GM23338 (cell line): ENCODE data around the gene BAX. TPM values are rescaled to one million over a fixed set of nuclear protein-coding genes. Genes with fewer than 3 reads are reported as not detected.

Experiments used
- ATAC-seq: fragments of 200-7000 bp; cut with Tn5 transposase; 3 replicates; pipeline ENCODE4 v1.9.1; 2020
- DNase-seq: peaks from one replicate; pipeline ENCODE4 v3.0.0-alpha.2; 2015; ENCODE audit warnings: low spot score
- H2AFZ ChIP-seq: fragments of 200-600 bp; sonication (generic); 2 replicates; pipeline ENCODE4 v1.8.0; 2016; ENCODE audit warnings: antibody characterized with exemption, mild to moderate bottlenecking, moderate library complexity
- H3F3A ChIP-seq: fragments of 200-600 bp; sonication (generic); replicated peaks from 2 replicates; pipeline ENCODE4 v1.8.0; 2017; ENCODE audit warnings: antibody characterized with exemption, mixed run types, low read depth
- H3K27ac ChIP-seq: fragments of 200-600 bp; sonication (generic); 2 replicates; pipeline ENCODE4 v1.6.1; 2016; ENCODE audit warnings: low read depth
- H3K27me3 ChIP-seq: fragments of 200-600 bp; sonication (generic); 2 replicates; pipeline ENCODE4 v1.8.0; 2016; ENCODE audit warnings: mild to moderate bottlenecking, mixed run types, moderate library complexity; ENCODE audit not compliant: insufficient read depth
- H3K36me3 ChIP-seq: fragments of 200-600 bp; sonication (generic); 2 replicates; pipeline ENCODE4 v1.8.0; 2016; ENCODE audit warnings: mild to moderate bottlenecking; ENCODE audit not compliant: insufficient read depth
- H3K4me1 ChIP-seq: fragments of 200-600 bp; sonication (generic); 2 replicates; pipeline ENCODE4 v1.8.0; 2016; ENCODE audit warnings: mild to moderate bottlenecking, moderate library complexity; ENCODE audit not compliant: insufficient read depth
- H3K4me2 ChIP-seq: fragments of 200-600 bp; sonication (generic); 2 replicates; pipeline ENCODE4 v1.7.1; 2017; ENCODE audit warnings: mixed run types
- H3K4me3 ChIP-seq: fragments of 200-600 bp; sonication (generic); 2 replicates; pipeline ENCODE4 v1.6.1; 2016; ENCODE audit warnings: mixed run types
- H3K79me2 ChIP-seq: fragments of 200-600 bp; sonication (generic); replicated peaks from 2 replicates; pipeline ENCODE4 v1.8.0; 2017; ENCODE audit warnings: mild to moderate bottlenecking; ENCODE audit not compliant: insufficient read depth
- H3K9me2 ChIP-seq: fragments of 200-600 bp; sonication (generic); 2 replicates; pipeline ENCODE4 v1.8.0; 2017; ENCODE audit not compliant: insufficient read depth
- H4K20me1 ChIP-seq: fragments of 200-600 bp; sonication (generic); replicated peaks from 2 replicates; pipeline ENCODE4 v1.8.0; 2017; ENCODE audit warnings: mild to moderate bottlenecking; ENCODE audit not compliant: insufficient read depth
- H3K27ac Mint-ChIP-seq: 2 replicates; pipeline ENCODE4 v1.8.0; 2020; ENCODE audit warnings: inconsistent platforms, mild to moderate bottlenecking, moderate library complexity, mixed read lengths
- H3K27me3 Mint-ChIP-seq: 3 replicates; pipeline ENCODE4 v1.8.0; 2022; ENCODE audit warnings: low read depth, mild to moderate bottlenecking, moderate library complexity, mixed read lengths, inconsistent platforms; ENCODE audit not compliant: insufficient read depth, poor library complexity
- H3K36me3 Mint-ChIP-seq: 3 replicates; pipeline ENCODE4 v1.8.0; 2021; ENCODE audit warnings: low read depth, mild to moderate bottlenecking, inconsistent platforms, moderate library complexity, mixed read lengths
- H3K4me1 Mint-ChIP-seq: 3 replicates; pipeline ENCODE4 v1.8.0; 2020; ENCODE audit warnings: mild to moderate bottlenecking, inconsistent platforms, mixed read lengths
- H3K4me3 Mint-ChIP-seq: 3 replicates; pipeline ENCODE4 v1.8.0; 2021; ENCODE audit warnings: moderate library complexity, mild to moderate bottlenecking, inconsistent platforms, mixed read lengths
- H3K9me3 Mint-ChIP-seq: 3 replicates; pipeline ENCODE4 v1.8.0; 2020; ENCODE audit warnings: moderate library complexity, mild to moderate bottlenecking, inconsistent platforms, mixed read lengths
- CREB1 ChIP-seq: fragments of 250-450 bp; sonication (Bioruptor Pico); IDR thresholded peaks from 2 replicates; pipeline ENCODE4 v1.5.0; 2020; ENCODE audit warnings: low read depth, mild to moderate bottlenecking, moderate library complexity
- CTCF ChIP-seq, 2 experiments: fragments of 200-600 bp in 1 of 2; sonication (generic) in 1 of 2; conservative IDR thresholded peaks; 2 replicates each; pipeline versions ENCODE4 v1.5.1 to v1.6.1; 2016 to 2017; ENCODE audit warnings: antibody characterized with exemption in 2 of 2, low read depth in 2 of 2, mild to moderate bottlenecking in 2 of 2, moderate library complexity in 1 of 2
- EZH2 ChIP-seq: fragments of 200-600 bp; sonication (generic); IDR thresholded peaks from one replicate; pipeline ENCODE4 v1.8.0; 2017; ENCODE audit warnings: antibody characterized with exemption, mild to moderate bottlenecking, low read depth; ENCODE audit not compliant: unreplicated experiment
- EZH2phosphoT487 ChIP-seq: fragments of 200-600 bp; sonication (generic); IDR thresholded peaks from one replicate; pipeline ENCODE4 v1.8.1; 2018; ENCODE audit warnings: antibody characterized with exemption; ENCODE audit not compliant: unreplicated experiment
- JUNB ChIP-seq: IDR thresholded peaks from one replicate; pipeline ENCODE4 v1.6.1; 2016; ENCODE audit warnings: antibody characterized with exemption; ENCODE audit not compliant: unreplicated experiment
- NANOG ChIP-seq: IDR thresholded peaks from 2 replicates; pipeline ENCODE4 v1.6.1; 2016; ENCODE audit warnings: antibody characterized with exemption, borderline replicate concordance
- POLR2AphosphoS5 ChIP-seq: IDR thresholded peaks from 2 replicates; pipeline ENCODE4 v1.6.1; 2016; ENCODE audit warnings: antibody characterized with exemption, low read depth
- REST ChIP-seq: IDR thresholded peaks from one replicate; pipeline ENCODE4 v1.6.1; 2018; ENCODE audit warnings: antibody characterized with exemption; ENCODE audit not compliant: unreplicated experiment
- STAT1 ChIP-seq: IDR thresholded peaks from one replicate; pipeline ENCODE4 v1.6.1; 2016; ENCODE audit warnings: antibody characterized with exemption; ENCODE audit not compliant: unreplicated experiment
- ZNF114 ChIP-seq: fragments of 250-450 bp; sonication (Bioruptor Pico); IDR thresholded peaks from 2 replicates; pipeline ENCODE4 v1.5.0; 2020; ENCODE audit warnings: mild to moderate bottlenecking, moderate library complexity
- ZNF331 ChIP-seq: fragments of 250-450 bp; sonication (Bioruptor Pico); IDR thresholded peaks from 2 replicates; pipeline ENCODE4 v1.5.0; 2020; ENCODE audit warnings: low read depth, mild to moderate bottlenecking, moderate library complexity
- polyA plus RNA-seq: library from polyadenylated mRNA; unstranded; fragments of >200 nt; fragmentation: Nextera tagmentation; extraction: Ambion mirVana; gene quantifications from 2 replicates; pipeline ENCODE4 v1.2.1, GENCODE V29; 2016
- total RNA-seq: library from RNA; depleted of rRNA; stranded (reverse); fragments of >200 nt; shearing (Covaris generic); gene quantifications from 2 replicates; pipeline ENCODE4 v1.2.3, GENCODE V29; 2014
- TF ChIP-seq, protein P1 (sequence below): IDR thresholded peaks from 2 replicates; pipeline ENCODE4 v1.6.1; 2016; ENCODE audit warnings: antibody characterized with exemption
- TF ChIP-seq, protein P2 (sequence below): fragments of 250-450 bp; sonication (Bioruptor Pico); IDR thresholded peaks from 2 replicates; pipeline ENCODE4 v1.5.0; 2020; ENCODE audit warnings: mild to moderate bottlenecking, moderate library complexity

Gene BAX
- total and polyA plus RNA-seq, 2 experiments from 2014 or later: 179 to 261 TPM

GRCh38 chr19:48926909-48927308 is 27.8 kb upstream of the BAX start:
- no peaks in the 10 kb centered on the region for H3K4me1 ChIP-seq
- Mint-ChIP-seq H3K27me3 (peaks cover 15% of the 10 kb centered on the region), H3K9me3 (no peaks in the 10 kb centered on the region), H3K27ac (no peak overlapping the region), H3K4me1 (no peaks in the 10 kb centered on the region), H3K4me3 (no peak overlapping the region), H3K36me3 (peaks cover 4% of the 10 kb centered on the region; the same call in 2 of the 3 replicates)
- TF ChIP-seq EZH2 (no peak), EZH2phosphoT487 (no peak), NANOG (no peak), ZNF331 (CRISPR knock-in tag) (no peak), JUNB (no peak), POLR2AphosphoS5 (no peak), CREB1 (CRISPR knock-in tag) (no peak), ZNF114 (no peak), CTCF (conservative IDR thresholded peaks at IDR 0.05; ENCODE audit: low read depth in 2 of 2) (no peak), STAT1 (no peak), REST (no peak)
- TF ChIP-seq, protein P1, sequence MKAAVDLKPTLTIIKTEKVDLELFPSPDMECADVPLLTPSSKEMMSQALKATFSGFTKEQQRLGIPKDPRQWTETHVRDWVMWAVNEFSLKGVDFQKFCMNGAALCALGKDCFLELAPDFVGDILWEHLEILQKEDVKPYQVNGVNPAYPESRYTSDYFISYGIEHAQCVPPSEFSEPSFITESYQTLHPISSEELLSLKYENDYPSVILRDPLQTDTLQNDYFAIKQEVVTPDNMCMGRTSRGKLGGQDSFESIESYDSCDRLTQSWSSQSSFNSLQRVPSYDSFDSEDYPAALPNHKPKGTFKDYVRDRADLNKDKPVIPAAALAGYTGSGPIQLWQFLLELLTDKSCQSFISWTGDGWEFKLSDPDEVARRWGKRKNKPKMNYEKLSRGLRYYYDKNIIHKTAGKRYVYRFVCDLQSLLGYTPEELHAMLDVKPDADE: no peak
- TF ChIP-seq, protein P2, sequence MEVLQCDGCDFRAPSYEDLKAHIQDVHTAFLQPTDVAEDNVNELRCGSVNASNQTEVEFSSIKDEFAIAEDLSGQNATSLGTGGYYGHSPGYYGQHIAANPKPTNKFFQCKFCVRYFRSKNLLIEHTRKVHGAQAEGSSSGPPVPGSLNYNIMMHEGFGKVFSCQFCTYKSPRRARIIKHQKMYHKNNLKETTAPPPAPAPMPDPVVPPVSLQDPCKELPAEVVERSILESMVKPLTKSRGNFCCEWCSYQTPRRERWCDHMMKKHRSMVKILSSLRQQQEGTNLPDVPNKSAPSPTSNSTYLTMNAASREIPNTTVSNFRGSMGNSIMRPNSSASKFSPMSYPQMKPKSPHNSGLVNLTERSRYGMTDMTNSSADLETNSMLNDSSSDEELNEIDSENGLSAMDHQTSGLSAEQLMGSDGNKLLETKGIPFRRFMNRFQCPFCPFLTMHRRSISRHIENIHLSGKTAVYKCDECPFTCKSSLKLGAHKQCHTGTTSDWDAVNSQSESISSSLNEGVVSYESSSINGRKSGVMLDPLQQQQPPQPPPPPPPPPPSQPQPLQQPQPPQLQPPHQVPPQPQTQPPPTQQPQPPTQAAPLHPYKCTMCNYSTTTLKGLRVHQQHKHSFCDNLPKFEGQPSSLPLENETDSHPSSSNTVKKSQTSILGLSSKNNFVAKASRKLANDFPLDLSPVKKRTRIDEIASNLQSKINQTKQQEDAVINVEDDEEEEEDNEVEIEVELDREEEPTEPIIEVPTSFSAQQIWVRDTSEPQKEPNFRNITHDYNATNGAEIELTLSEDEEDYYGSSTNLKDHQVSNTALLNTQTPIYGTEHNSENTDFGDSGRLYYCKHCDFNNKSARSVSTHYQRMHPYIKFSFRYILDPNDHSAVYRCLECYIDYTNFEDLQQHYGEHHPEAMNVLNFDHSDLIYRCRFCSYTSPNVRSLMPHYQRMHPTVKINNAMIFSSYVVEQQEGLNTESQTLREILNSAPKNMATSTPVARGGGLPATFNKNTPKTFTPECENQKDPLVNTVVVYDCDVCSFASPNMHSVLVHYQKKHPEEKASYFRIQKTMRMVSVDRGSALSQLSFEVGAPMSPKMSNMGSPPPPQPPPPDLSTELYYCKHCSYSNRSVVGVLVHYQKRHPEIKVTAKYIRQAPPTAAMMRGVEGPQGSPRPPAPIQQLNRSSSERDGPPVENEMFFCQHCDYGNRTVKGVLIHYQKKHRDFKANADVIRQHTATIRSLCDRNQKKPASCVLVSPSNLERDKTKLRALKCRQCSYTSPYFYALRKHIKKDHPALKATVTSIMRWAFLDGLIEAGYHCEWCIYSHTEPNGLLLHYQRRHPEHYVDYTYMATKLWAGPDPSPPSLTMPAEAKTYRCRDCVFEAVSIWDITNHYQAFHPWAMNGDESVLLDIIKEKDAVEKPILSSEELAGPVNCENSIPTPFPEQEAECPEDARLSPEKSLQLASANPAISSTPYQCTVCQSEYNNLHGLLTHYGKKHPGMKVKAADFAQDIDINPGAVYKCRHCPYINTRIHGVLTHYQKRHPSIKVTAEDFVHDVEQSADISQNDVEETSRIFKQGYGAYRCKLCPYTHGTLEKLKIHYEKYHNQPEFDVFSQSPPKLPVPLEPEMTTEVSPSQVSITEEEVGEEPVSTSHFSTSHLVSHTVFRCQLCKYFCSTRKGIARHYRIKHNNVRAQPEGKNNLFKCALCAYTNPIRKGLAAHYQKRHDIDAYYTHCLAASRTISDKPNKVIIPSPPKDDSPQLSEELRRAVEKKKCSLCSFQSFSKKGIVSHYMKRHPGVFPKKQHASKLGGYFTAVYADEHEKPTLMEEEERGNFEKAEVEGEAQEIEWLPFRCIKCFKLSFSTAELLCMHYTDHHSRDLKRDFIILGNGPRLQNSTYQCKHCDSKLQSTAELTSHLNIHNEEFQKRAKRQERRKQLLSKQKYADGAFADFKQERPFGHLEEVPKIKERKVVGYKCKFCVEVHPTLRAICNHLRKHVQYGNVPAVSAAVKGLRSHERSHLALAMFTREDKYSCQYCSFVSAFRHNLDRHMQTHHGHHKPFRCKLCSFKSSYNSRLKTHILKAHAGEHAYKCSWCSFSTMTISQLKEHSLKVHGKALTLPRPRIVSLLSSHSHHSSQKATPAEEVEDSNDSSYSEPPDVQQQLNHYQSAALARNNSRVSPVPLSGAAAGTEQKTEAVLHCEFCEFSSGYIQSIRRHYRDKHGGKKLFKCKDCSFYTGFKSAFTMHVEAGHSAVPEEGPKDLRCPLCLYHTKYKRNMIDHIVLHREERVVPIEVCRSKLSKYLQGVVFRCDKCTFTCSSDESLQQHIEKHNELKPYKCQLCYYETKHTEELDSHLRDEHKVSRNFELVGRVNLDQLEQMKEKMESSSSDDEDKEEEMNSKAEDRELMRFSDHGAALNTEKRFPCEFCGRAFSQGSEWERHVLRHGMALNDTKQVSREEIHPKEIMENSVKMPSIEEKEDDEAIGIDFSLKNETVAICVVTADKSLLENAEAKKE (CRISPR knock-in tag): no peak
- H3F3A ChIP-seq: no peaks in the 10 kb centered on the region
- ATAC-seq (no peak), DNase-seq (no peak)
- H3K27ac ChIP-seq: no peak overlapping the region
- H3K79me2 ChIP-seq: no peaks in the 10 kb centered on the region
- no peaks in the 10 kb centered on the region; the same call in 1 of the 2 replicates for H4K20me1 ChIP-seq
- H3K27me3 ChIP-seq: peaks cover 5% of the 10 kb centered on the region; the same call in 1 of the 2 replicates
- H3K9me2 ChIP-seq: no peaks in the 10 kb centered on the region
- H3K4me2 ChIP-seq: no peak overlapping the region
- no peaks in the 10 kb centered on the region for H3K36me3 ChIP-seq
- no peak overlapping the region for H3K4me3 ChIP-seq
- no peak overlapping the region for H2AFZ ChIP-seq
